Umbilical cord (tissue), 2 donors: ENCODE measurements around the gene PRRG2. TPM values are rescaled to one million over a fixed set of nuclear protein-coding genes. Genes with fewer than 3 reads are reported as not detected.
A peak's percentile ranks its signal among the peaks of the same experiment; 100 is the strongest.

Source experiments
- DNase-seq: peaks from one replicate; pipeline ENCODE4 v3.0.0-alpha.2; 2015; ENCODE audit warnings: low spot score
- total RNA-seq: library from RNA; depleted of rRNA; stranded (reverse); fragments of >200 nt; gene quantifications from one replicate; pipeline ENCODE4 v1.2.3, GENCODE V29; 2014; ENCODE audit warnings: low replicate concordance; ENCODE audit not compliant: insufficient read depth

The PRRG2 gene
- total RNA-seq, 1 donor from 2014 or later = not detected

GRCh38 chr19:49637821-49638738 is 57.0 kb downstream of the PRRG2 start:
- DNase-seq = peak; percentile 95

- peak; percentile 25 for DNase-seq
These were observed 58.4 kb downstream of the PRRG2 start for GRCh38 chr19:49639401-49640112.

GRCh38 chr19:49640113-49640898 is 59.2 kb downstream of the PRRG2 start, which contains the start of gene RRAS:
Gene RRAS, minus strand, starts transcription at chr19:49640143. Its CDS starts 45 bp downstream, at chr19:49640098.
- peak; percentile 100 for DNase-seq

Other genes starting within 250 kb of the PRRG2 start
- 0.96 TPM for gene CD37, start 245.9 kb upstream of the PRRG2 start, total RNA-seq
- gene TEAD2, start 218.9 kb upstream of the PRRG2 start, total RNA-seq = 25.5 TPM
- not detected for gene DKKL1, start 217.4 kb upstream of the PRRG2 start, total RNA-seq
- gene KASH5, start 193.1 kb upstream of the PRRG2 start, total RNA-seq = 1.7 TPM
- gene PTH2, start 157.9 kb upstream of the PRRG2 start, total RNA-seq = not detected
- gene GFY, start 155.9 kb upstream of the PRRG2 start, total RNA-seq = not detected
- gene SLC17A7, start 139.8 kb upstream of the PRRG2 start, total RNA-seq = 0.72 TPM
- gene PIH1D1, start 129.5 kb upstream of the PRRG2 start, total RNA-seq = 61.9 TPM
- 18.3 TPM for gene ALDH16A1, start 128.1 kb upstream of the PRRG2 start, total RNA-seq
- gene FLT3LG, start 107.1 kb upstream of the PRRG2 start, total RNA-seq = 1.9 TPM
- gene RPL13A, start 93.7 kb upstream of the PRRG2 start, total RNA-seq = 1,894 TPM
- gene RPS11, start 84.9 kb upstream of the PRRG2 start, total RNA-seq = 4,623 TPM
- gene FCGRT, start 68.7 kb upstream of the PRRG2 start, total RNA-seq = 121 TPM
- 136 TPM for gene RCN3, start 53.3 kb upstream of the PRRG2 start, total RNA-seq
- gene NOSIP, start 760 bp upstream of the PRRG2 start, total RNA-seq = 52.0 TPM
- 1.9 TPM for gene PRR12, start 9.9 kb downstream of the PRRG2 start, total RNA-seq
- gene RRAS, start 58.8 kb downstream of the PRRG2 start, total RNA-seq = 43.6 TPM
- 7.9 TPM for gene SCAF1, start 60.9 kb downstream of the PRRG2 start, total RNA-seq
- gene IRF3, start 84.5 kb downstream of the PRRG2 start, total RNA-seq = 102 TPM
- gene BCL2L12, start 84.6 kb downstream of the PRRG2 start, total RNA-seq = 0.96 TPM
- 137 TPM for gene PRMT1, start 96.0 kb downstream of the PRRG2 start, total RNA-seq
- gene ADM5, start 108.3 kb downstream of the PRRG2 start, total RNA-seq = 1.9 TPM
- 4.3 TPM for gene CPT1C, start 109.8 kb downstream of the PRRG2 start, total RNA-seq
- not detected for gene TSKS, start 182.0 kb downstream of the PRRG2 start, total RNA-seq
- gene AP2A1, start 185.7 kb downstream of the PRRG2 start, total RNA-seq = 39.2 TPM
- gene FUZ, start 232.0 kb downstream of the PRRG2 start, total RNA-seq = 10.8 TPM
- gene MED25, start 237.0 kb downstream of the PRRG2 start, total RNA-seq = 16.1 TPM